Common myeloid progenitor, CD34-positive (primary cell): ENCODE data around the gene TRIO.

Experiments used
- CTCF ChIA-PET: fragments of 350-600 bp; sonication (Branson Sonifier 250); formaldehyde crosslinking; loops from one replicate; lab custom pipeline; 2021; ENCODE audit warnings: antibody characterized with exemption; lab: Charles Lee
- POLR2A ChIA-PET: fragments of 350-600 bp; sonication (Branson Sonifier 250); formaldehyde crosslinking; loops from one replicate; lab custom pipeline; 2021; ENCODE audit warnings: antibody characterized with exemption; lab: Charles Lee
- DNase-seq, 3 donors: peaks; one replicate each; pipeline versions ENCODE4 v3.0.0 to v3.0.0-alpha.2; 2013
- H3K27ac ChIP-seq, 2 experiments: 1 replicate in 1 of 2; 2 replicates in 1 of 2; pipeline ENCODE4 v1.7.0; 2013; ENCODE audit warnings: inconsistent platforms in 2 of 2, low read length in 2 of 2, mild to moderate bottlenecking in 2 of 2, low read depth in 1 of 2, moderate library complexity in 1 of 2; ENCODE audit not compliant: severe bottlenecking in 2 of 2, insufficient read depth in 1 of 2, poor library complexity in 1 of 2
- H3K27me3 ChIP-seq, 5 experiments: replicated peaks in 2 of 5; 1 replicate in 3 of 5; 2 replicates in 2 of 5; pipeline versions ENCODE4 v1.6.1 to v1.7.0; 2013; ENCODE audit warnings: low read length in 4 of 5, mild to moderate bottlenecking in 2 of 5, moderate library complexity in 2 of 5, inconsistent platforms in 1 of 5; ENCODE audit not compliant: insufficient read depth in 5 of 5, control insufficient read depth in 4 of 5
- H3K36me3 ChIP-seq, 4 experiments: 1 replicate in 2 of 4; 2 replicates in 2 of 4; pipeline versions ENCODE4 v1.6.1 to v1.7.0; 2013; ENCODE audit warnings: low read length in 3 of 4, control low read depth in 1 of 4, mild to moderate bottlenecking in 1 of 4; ENCODE audit not compliant: control insufficient read depth in 4 of 4, insufficient read depth in 4 of 4
- H3K4me1 ChIP-seq, 4 experiments: 1 replicate in 3 of 4; 2 replicates in 1 of 4; pipeline versions ENCODE4 v1.6.1 to v1.7.1; 2013; ENCODE audit warnings: low read length in 3 of 4, mild to moderate bottlenecking in 3 of 4, control low read depth in 1 of 4, inconsistent platforms in 1 of 4, moderate library complexity in 1 of 4; ENCODE audit not compliant: control insufficient read depth in 4 of 4, insufficient read depth in 4 of 4; ENCODE audit errors: control extremely low read depth in 1 of 4
- H3K4me3 ChIP-seq, 7 experiments: 1 replicate in 4 of 7; 2 replicates in 3 of 7; pipeline versions ENCODE4 v1.5.1 to v1.7.0; 2013; ENCODE audit warnings: mild to moderate bottlenecking in 7 of 7, low read length in 6 of 7, moderate library complexity in 6 of 7, inconsistent platforms in 2 of 7, low read depth in 2 of 7, control low read depth in 1 of 7; ENCODE audit not compliant: insufficient read depth in 4 of 7, control insufficient read depth in 1 of 7; ENCODE audit errors: extremely low read depth in 1 of 7
- H3K9me3 ChIP-seq, 5 experiments: 1 replicate in 4 of 5; 2 replicates in 1 of 5; pipeline versions ENCODE4 v1.6.1 to v1.7.1; 2013; ENCODE audit warnings: low read length in 4 of 5, mild to moderate bottlenecking in 2 of 5, inconsistent platforms in 1 of 5, low read depth in 1 of 5, moderate library complexity in 1 of 5; ENCODE audit not compliant: control insufficient read depth in 4 of 5, insufficient read depth in 2 of 5; ENCODE audit errors: control extremely low read depth in 1 of 5
- WGBS: methylation state at CpG from one replicate; pipeline ENCODE4 v1.1.5; 2013; ENCODE audit not compliant: insufficient coverage; 5-methylcytosine and 5-hydroxymethylcytosine counted together

TRIO gene

GRCh38 chr5:14492331-14492964 lies 349.3 kb downstream of the TRIO start:
- Histone ChIP-seq H3K36me3 (peaks cover 0 to 75% (median 44%) of the 10 kb centered on the region in 4 experiments), H3K4me1 (peaks cover 3 to 23% (median 22%) of the 10 kb centered on the region in 4 experiments), H3K27ac (no peak overlapping the region), H3K27me3 (no peaks in the 10 kb centered on the region), H3K4me3 (no peak overlapping the region), H3K9me3 (no peaks in the 10 kb centered on the region)
- POLR2A ChIA-PET, result no interaction called here
- WGBS, result 97% methylated on average over 16 of the region's 21 CpGs
- DNase-seq, result no peak
- CTCF ChIA-PET, result no interaction called here

GRCh38 chr5:14495301-14495700 lies 352.2 kb downstream of the TRIO start:
- Histone ChIP-seq H3K36me3 (peaks cover 0 to 79% (median 58%) of the 10 kb centered on the region in 4 experiments), H3K27me3 (no peaks in the 10 kb centered on the region), H3K9me3 (no peaks in the 10 kb centered on the region), H3K4me3 (no peak overlapping the region), H3K27ac (no peak overlapping the region), H3K4me1 (peaks cover 0 to 7% (median 3%) of the 10 kb centered on the region in 4 experiments)
- DNase-seq, result no peak
- ChIA-PET POLR2A (no interaction called here), CTCF (interaction anchor here (1.3 to 1.4 kb wide), 2 partner anchors 15 to 19 kb away, joined by 3 read pairs; no protein-coding TSS in a partner anchor)
- no CpG with 5 or more reads among the region's 5 CpGs for WGBS

GRCh38 chr5:14497311-14497710 lies 354.2 kb downstream of the TRIO start:
- POLR2A ChIA-PET, result no interaction called here
- Histone ChIP-seq H3K27ac (no peak overlapping the region), H3K4me1 (no peaks in the 10 kb centered on the region), H3K27me3 (no peaks in the 10 kb centered on the region), H3K36me3 (peaks cover 0 to 78% (median 61%) of the 10 kb centered on the region in 4 experiments), H3K9me3 (no peaks in the 10 kb centered on the region), H3K4me3 (no peak overlapping the region)
- DNase-seq, result no peak
- WGBS, result 97% methylated on average over 6 of the region's 7 CpGs
- CTCF ChIA-PET, result interaction anchor here (1.1 kb wide), 2 partner anchors 8 to 151 kb away, joined by 3 to 4 read pairs; no protein-coding TSS in a partner anchor

- CTCF ChIA-PET, result interaction anchor here (0.7 kb wide), 1 partner anchor 121 kb away, joined by 3 read pairs; no protein-coding TSS in a partner anchor
Measured at GRCh38 chr5:14501353-14502293, 358.5 kb downstream of the TRIO start.

GRCh38 chr5:14502294-14502690 lies 359.1 kb downstream of the TRIO start:
- ChIA-PET CTCF (interaction anchor here (0.7 to 0.9 kb wide), 2 partner anchors 121 to 137 kb away, joined by 3 read pairs; no protein-coding TSS in a partner anchor), POLR2A (no interaction called here)
- peaks cover 2 to 73% (median 59%) of the 10 kb centered on the region in 4 experiments for H3K36me3 ChIP-seq

More at GRCh38 chr5:14501353-14502293, 358.5 kb downstream of the TRIO start:
- DNase-seq, result no peak
- Histone ChIP-seq H3K27ac (no peak overlapping the region), H3K36me3 (peaks cover 2 to 74% (median 62%) of the 10 kb centered on the region in 4 experiments), H3K27me3 (no peaks in the 10 kb centered on the region), H3K4me1 (no peaks in the 10 kb centered on the region), H3K9me3 (no peaks in the 10 kb centered on the region), H3K4me3 (no peak overlapping the region)
- POLR2A ChIA-PET, result no interaction called here
- 95% methylated on average over 12 of the region's 18 CpGs for WGBS

GRCh38 chr5:14503017-14503680 lies 360.0 kb downstream of the TRIO start:
- 95% methylated on average over 9 of the region's 9 CpGs for WGBS
- H3K36me3 ChIP-seq, result peaks cover 2 to 73% (median 55%) of the 10 kb centered on the region in 4 experiments
- no peak overlapping the region for H3K4me3 ChIP-seq
- no peak overlapping the region for H3K27ac ChIP-seq
- ChIA-PET POLR2A (no interaction called here), CTCF (interaction anchor here (0.9 kb wide), 1 partner anchor 138 kb away, joined by 3 read pairs; no protein-coding TSS in a partner anchor)
- no peaks in the 10 kb centered on the region for H3K9me3 ChIP-seq
- no peak for DNase-seq
- H3K27me3 ChIP-seq, result no peaks in the 10 kb centered on the region
- no peaks in the 10 kb centered on the region for H3K4me1 ChIP-seq

More at GRCh38 chr5:14502294-14502690, 359.1 kb downstream of the TRIO start:
- DNase-seq, result no peak
- H3K27me3 ChIP-seq, result no peaks in the 10 kb centered on the region
- 94% methylated on average over 9 of the region's 10 CpGs for WGBS
- H3K4me1 ChIP-seq, result no peaks in the 10 kb centered on the region
- no peak overlapping the region for H3K4me3 ChIP-seq
- H3K9me3 ChIP-seq, result no peaks in the 10 kb centered on the region
- H3K27ac ChIP-seq, result no peak overlapping the region
